ENCODE measurements around the gene SPTBN5.

GRCh38 chr15:41901431-41901830 is 7.6 kb upstream of the SPTBN5 start:
- TF ChIP-seq CTCF (IDR thresholded peaks at IDR 0.05; ENCODE audit: low read depth, low read length): no peak
- TF ChIP-seq EZH2phosphoT487 (IDR thresholded peaks at IDR 0.05; ENCODE audit: low read depth): no peak
